ENCODE results near the gene CARNS1.
"Not testable (repeated sequence)": the region's sequence is repeated elsewhere in the genome, so short reads cannot be mapped to it uniquely, and the experiment has no call there.

CARNS1 gene

GRCh38 chr11:67445515-67445914 lies 30.0 kb downstream of the CARNS1 start:
- DNase-seq = no peak

- no peak for DNase-seq
Observed at GRCh38 chr11:67448220-67448609, 32.7 kb downstream of the CARNS1 start.

- DNase-seq = no peak
Observed at GRCh38 chr11:67449116-67449844, 33.8 kb downstream of the CARNS1 start.

GRCh38 chr11:67450796-67451657 lies 35.5 kb downstream of the CARNS1 start:
- no peak for DNase-seq

GRCh38 chr11:67451658-67451976 lies 36.1 kb downstream of the CARNS1 start:
- DNase-seq = no peak

- DNase-seq = no peak
Observed at GRCh38 chr11:67452141-67452952, 36.9 kb downstream of the CARNS1 start, which contains the start of gene GPR152. Gene GPR152 (minus strand): TSS chr11:67452729. CDS start chr11:67452724, 5 bp downstream.

GRCh38 chr11:67453816-67454732 lies 38.6 kb downstream of the CARNS1 start:
- DNase-seq = no peak

- no peak for DNase-seq
Observed at GRCh38 chr11:67455054-67455453, 39.6 kb downstream of the CARNS1 start, which contains the start of gene CABP4. Gene CABP4 (plus strand): TSS chr11:67455354. CDS start chr11:67455424, 70 bp downstream.

- DNase-seq = no peak
Observed at GRCh38 chr11:67456068-67456705, 40.7 kb downstream of the CARNS1 start.

GRCh38 chr11:67457453-67457852 lies 42.0 kb downstream of the CARNS1 start:
- DNase-seq = no peak

- DNase-seq = no peak
Observed at GRCh38 chr11:67458266-67458665, 42.8 kb downstream of the CARNS1 start.

GRCh38 chr11:67463186-67463585 lies 47.7 kb downstream of the CARNS1 start:
- no peak for DNase-seq

- DNase-seq = no peak
Observed at GRCh38 chr11:67463680-67464410, 48.4 kb downstream of the CARNS1 start.

- DNase-seq = peak; percentile 96
Observed at GRCh38 chr11:67464411-67465188, 49.1 kb downstream of the CARNS1 start.

GRCh38 chr11:67465189-67465510 lies 49.7 kb downstream of the CARNS1 start:
- no peak for DNase-seq

- not testable (repeated sequence) for DNase-seq
Observed at GRCh38 chr11:67465530-67465929, 50.1 kb downstream of the CARNS1 start.

GRCh38 chr11:67466367-67466766 lies 50.9 kb downstream of the CARNS1 start:
- no peak for DNase-seq

- no peak for DNase-seq
Observed at GRCh38 chr11:67466962-67467771, 51.7 kb downstream of the CARNS1 start.

- DNase-seq = no peak
Observed at GRCh38 chr11:67468056-67468455, 52.6 kb downstream of the CARNS1 start.
